ENCODE measurements around the gene MT1G.
A peak's percentile ranks its signal among the peaks of the same experiment; 100 is the strongest.

DNA sequence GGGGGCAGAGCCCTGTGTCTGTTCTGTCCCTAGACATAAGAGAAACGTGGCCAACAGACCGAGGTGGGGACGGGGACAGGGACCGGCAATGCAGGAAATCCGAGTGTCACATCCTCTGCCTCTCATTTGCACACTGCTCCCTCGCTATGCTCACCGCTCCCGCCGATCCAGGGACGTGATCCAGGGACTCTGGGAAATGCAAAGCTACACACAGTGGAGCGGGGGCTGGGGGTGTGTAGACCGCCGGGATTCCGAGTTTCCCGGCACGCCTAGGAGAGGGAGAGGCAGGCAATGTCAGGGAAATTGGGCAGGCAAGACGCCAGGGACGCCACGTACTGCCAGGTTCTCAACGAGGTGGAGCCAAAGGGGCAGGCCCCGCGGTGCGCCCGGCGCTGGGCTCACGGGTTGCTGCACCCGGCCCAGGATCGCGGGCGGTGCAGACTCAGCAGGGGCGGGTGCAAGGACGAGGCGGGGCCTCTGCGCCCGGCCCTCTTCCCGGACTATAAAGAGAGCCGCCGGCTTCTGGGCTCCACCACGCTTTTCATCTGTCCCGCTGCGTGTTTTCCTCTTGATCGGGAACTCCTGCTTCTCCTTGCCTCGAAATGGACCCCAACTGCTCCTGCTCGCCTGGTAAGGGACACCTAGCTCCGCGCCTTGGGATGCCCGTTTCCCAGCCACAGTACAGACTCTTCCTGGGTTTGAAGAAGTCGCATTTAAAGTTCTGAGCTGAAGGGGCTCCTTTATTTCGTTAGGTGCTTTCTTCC, 14.3 kb upstream of the MT1G start, which contains the start of gene MT1X:
- TF ChIP-seq, protein P1, sequence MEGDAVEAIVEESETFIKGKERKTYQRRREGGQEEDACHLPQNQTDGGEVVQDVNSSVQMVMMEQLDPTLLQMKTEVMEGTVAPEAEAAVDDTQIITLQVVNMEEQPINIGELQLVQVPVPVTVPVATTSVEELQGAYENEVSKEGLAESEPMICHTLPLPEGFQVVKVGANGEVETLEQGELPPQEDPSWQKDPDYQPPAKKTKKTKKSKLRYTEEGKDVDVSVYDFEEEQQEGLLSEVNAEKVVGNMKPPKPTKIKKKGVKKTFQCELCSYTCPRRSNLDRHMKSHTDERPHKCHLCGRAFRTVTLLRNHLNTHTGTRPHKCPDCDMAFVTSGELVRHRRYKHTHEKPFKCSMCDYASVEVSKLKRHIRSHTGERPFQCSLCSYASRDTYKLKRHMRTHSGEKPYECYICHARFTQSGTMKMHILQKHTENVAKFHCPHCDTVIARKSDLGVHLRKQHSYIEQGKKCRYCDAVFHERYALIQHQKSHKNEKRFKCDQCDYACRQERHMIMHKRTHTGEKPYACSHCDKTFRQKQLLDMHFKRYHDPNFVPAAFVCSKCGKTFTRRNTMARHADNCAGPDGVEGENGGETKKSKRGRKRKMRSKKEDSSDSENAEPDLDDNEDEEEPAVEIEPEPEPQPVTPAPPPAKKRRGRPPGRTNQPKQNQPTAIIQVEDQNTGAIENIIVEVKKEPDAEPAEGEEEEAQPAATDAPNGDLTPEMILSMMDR (IDR thresholded peaks at IDR 0.05), result no peak
- TF ChIP-seq POLR2A (IDR thresholded peaks at IDR 0.05), result peak; percentile 97
- TF ChIP-seq EP300 (IDR thresholded peaks at IDR 0.05; ENCODE audit: low read depth), result peak; percentile 96
